Brain microvascular endothelial cell (primary cell): Measurements from ENCODE around the gene NELFE.
A peak's percentile ranks its signal among the peaks of the same experiment; 100 is the strongest.

Experiments used
- DNase-seq: peaks from one replicate; pipeline ENCODE4 v3.0.0-alpha.2; 2020
- H3K27ac ChIP-seq: fragments of 250-450 bp; sonication (Bioruptor Pico); 2 replicates; pipeline ENCODE4 v1.5.1; 2020; ENCODE audit warnings: mild to moderate bottlenecking, moderate library complexity
- H3K27me3 ChIP-seq: fragments of 250-450 bp; sonication (Bioruptor Pico); replicated peaks from 2 replicates; pipeline ENCODE4 v1.5.1; 2020; ENCODE audit warnings: mild to moderate bottlenecking
- H3K36me3 ChIP-seq: fragments of 250-450 bp; sonication (Bioruptor Pico); replicated peaks from 2 replicates; pipeline ENCODE4 v1.5.1; 2020; ENCODE audit warnings: mild to moderate bottlenecking
- H3K4me3 ChIP-seq: 2 replicates; pipeline ENCODE4 v1.5.1; 2011; ENCODE audit warnings: low read depth, mild to moderate bottlenecking, control low read depth, low read length, moderate library complexity
- in situ Hi-C: cut with HindIII; loops from 2 replicates; pipeline ENCODE4 v1.10.0; 2017; ENCODE audit warnings: low sequenced_read_pairs, low pct_ligation_motif_present
- TF ChIP-seq, protein P1 (sequence below): IDR thresholded peaks from 2 replicates; pipeline ENCODE4 v1.5.1; 2011; ENCODE audit warnings: low read depth, mild to moderate bottlenecking, moderate library complexity, low read length, control low read depth, inconsistent platforms; ENCODE audit errors: missing control alignments

Gene NELFE

DNA sequence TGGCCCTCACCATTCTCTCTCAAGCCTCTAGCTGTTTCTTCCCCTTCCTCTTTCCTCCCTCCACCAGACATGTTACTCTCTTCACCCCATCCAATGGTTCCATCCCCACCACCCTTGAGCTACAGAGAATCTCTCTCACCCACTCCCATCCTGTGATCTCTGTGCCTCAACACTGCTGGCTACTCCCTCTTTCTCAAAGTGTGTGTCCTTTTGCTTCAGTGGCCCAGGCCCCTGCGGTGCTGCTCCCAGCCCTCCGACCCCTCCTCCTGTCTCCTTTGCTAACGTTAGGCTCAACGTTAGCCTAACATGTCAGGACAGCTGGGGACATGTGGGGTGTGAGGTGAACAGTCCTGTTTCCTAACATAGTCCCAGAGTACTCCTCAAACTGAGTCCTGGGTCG lies 5.9 kb downstream of the NELFE start:
- no peak overlapping the region for H3K27ac ChIP-seq
- in situ Hi-C loops = no loop called here

DNA sequence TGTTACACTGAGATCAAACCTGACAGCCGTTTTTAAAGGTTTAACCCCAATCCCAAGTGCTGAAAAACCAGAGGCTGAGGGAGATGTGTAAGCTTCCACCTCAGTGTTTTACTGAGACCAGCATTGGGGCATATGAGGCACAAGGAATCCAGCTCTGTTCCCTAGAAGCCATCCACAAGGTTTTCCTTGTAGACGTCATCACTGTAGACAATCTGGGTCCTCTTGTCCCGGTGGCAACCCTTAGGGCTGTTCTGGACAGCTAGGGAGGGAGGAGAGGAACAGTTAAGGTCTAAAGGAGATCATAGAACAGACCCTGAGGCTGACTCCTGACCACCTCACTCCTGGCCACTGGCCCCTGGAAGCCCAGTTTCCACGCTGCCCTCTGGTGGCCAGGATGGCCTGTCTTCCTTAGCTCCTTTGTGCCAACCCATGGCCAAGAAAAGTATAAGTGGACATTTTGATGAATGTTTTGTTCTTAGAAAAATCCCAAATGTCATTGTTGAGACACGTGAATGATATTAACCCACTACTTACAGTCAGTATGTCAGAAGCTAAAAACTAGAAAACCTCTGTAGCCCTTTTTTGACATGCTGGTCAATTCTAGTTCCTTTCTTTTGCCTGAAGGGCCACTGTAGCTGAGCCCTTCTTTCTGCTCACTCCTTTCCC lies 6.5 kb downstream of the NELFE start:
- in situ Hi-C loops = no loop called here
- Histone ChIP-seq H3K4me3 (no peak overlapping the region), H3K27ac (no peak overlapping the region), H3K27me3 (no peaks in the 10 kb centered on the region), H3K36me3 (peaks cover 50% of the 10 kb centered on the region)
- TF ChIP-seq, protein P1, sequence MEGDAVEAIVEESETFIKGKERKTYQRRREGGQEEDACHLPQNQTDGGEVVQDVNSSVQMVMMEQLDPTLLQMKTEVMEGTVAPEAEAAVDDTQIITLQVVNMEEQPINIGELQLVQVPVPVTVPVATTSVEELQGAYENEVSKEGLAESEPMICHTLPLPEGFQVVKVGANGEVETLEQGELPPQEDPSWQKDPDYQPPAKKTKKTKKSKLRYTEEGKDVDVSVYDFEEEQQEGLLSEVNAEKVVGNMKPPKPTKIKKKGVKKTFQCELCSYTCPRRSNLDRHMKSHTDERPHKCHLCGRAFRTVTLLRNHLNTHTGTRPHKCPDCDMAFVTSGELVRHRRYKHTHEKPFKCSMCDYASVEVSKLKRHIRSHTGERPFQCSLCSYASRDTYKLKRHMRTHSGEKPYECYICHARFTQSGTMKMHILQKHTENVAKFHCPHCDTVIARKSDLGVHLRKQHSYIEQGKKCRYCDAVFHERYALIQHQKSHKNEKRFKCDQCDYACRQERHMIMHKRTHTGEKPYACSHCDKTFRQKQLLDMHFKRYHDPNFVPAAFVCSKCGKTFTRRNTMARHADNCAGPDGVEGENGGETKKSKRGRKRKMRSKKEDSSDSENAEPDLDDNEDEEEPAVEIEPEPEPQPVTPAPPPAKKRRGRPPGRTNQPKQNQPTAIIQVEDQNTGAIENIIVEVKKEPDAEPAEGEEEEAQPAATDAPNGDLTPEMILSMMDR = peak; percentile 95
- peak; percentile 46 for DNase-seq

More for the DNA sequence above, 5.9 kb downstream of the NELFE start:
- peaks cover 50% of the 10 kb centered on the region for H3K36me3 ChIP-seq
- no peak overlapping the region for H3K4me3 ChIP-seq
- no peaks in the 10 kb centered on the region for H3K27me3 ChIP-seq
- TF ChIP-seq, protein P1 = no peak
- no peak for DNase-seq

- Histone ChIP-seq H3K36me3 (peaks cover 40% of the 10 kb centered on the region), H3K4me3 (no peak overlapping the region)
- in situ Hi-C loops = no loop called here
Observed at GRCh38 chr6:31949926-31950548, 8.7 kb downstream of the NELFE start.

DNA sequence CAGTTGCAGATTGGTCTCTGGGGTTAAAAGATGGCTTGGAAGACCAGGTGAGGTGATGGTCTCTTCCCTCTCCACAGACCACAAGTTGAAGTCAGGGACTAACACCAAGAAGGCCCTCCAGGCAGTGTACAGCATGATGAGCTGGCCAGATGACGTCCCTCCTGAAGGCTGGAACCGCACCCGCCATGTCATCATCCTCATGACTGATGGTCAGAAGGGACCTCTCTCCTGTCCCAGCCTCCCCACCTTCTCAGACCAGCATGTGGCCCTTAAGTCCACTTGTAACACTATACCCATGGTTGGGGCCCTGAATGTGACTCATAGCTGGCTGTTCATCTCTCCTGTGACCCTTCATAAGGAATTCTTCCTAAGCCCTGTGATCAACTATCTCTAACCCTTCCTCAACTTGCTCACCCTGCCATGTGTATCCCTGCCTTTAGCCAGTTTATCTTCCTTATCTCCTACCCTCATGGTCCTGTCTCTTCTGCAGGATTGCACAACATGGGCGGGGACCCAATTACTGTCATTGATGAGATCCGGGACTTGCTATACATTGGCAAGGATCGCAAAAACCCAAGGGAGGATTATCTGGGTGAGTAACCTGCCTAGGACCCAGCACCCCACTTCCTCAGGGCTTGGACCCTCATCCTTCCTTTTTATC lies 9.9 kb downstream of the NELFE start:
- peak; percentile 30 for DNase-seq
- no peaks in the 10 kb centered on the region for H3K27me3 ChIP-seq
- TF ChIP-seq, protein P1 = no peak
- no peak overlapping the region for H3K4me3 ChIP-seq
- in situ Hi-C loops = no loop called here
- peaks cover 28% of the 10 kb centered on the region for H3K36me3 ChIP-seq
- H3K27ac ChIP-seq = no peak overlapping the region

More at GRCh38 chr6:31949926-31950548, 8.7 kb downstream of the NELFE start:
- Histone ChIP-seq H3K27me3 (no peaks in the 10 kb centered on the region), H3K27ac (no peak overlapping the region)
- TF ChIP-seq, protein P1 = no peak
- DNase-seq = no peak

DNA sequence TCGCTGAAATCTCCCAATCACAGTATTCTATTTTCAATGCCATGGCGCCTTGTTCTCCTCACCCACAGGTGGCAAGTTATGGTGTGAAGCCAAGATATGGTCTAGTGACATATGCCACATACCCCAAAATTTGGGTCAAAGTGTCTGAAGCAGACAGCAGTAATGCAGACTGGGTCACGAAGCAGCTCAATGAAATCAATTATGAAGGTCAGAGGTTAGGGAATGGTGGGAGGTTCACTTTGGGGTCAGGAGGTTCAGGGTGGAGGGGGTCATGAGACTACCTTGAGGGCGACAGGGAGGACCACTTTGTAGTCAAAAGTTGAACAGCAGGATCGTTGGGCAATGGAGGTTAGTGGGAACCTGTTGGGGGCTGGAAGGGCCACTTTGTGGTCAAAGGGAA lies 10.5 kb downstream of the NELFE start:
- no peak overlapping the region for H3K27ac ChIP-seq
- TF ChIP-seq, protein P1 = no peak
- DNase-seq = no peak
- H3K4me3 ChIP-seq = no peak overlapping the region
- H3K27me3 ChIP-seq = no peaks in the 10 kb centered on the region
- H3K36me3 ChIP-seq = peaks cover 22% of the 10 kb centered on the region
- in situ Hi-C loops = no loop called here
